ENCODE data around the gene REV3L.
"Not testable (repeated sequence)": the region's sequence is repeated elsewhere in the genome, so short reads cannot be mapped to it uniquely, and the experiment has no call there.

The REV3L gene

DNA sequence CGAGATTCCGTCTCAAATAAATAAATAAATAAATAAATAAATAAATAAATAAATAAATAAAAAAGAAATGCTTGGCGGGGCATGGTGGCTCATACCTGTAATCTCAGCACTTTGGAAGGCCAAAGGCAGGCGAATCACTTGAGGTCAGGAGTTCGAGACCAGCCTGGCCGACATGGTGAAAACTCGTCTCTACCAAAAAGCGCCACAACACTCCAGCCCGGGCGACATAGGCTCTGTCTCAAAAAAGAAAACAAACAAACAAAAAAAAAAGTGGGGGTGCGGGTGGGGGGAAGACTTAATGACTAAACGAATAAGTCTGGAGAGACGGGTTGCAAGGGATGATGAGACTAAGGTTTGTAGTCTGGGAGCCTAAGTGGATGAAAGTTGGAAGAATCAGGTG lies 225.0 kb downstream of the REV3L start:
- DNase-seq (ENCODE audit: low read depth in 3 of 3) = no peak

DNA sequence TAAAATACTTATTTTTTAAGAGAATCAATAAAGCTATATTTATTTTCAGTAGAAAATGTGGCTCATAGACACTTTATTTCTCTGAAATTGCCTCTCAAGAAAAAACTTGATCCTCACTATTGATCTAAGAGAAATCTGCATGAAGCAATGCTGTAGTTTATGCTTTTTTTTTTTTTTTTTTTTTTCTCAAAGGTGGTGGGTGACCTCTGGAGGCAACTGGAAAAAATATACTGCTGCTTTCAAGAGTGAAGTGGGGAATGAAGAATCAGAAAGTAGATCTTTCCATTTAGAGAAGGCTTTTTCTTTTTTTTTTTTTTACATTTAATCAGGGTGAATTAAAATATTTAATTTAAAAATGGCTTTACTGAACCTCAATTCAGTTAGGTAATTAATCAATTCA lies 226.4 kb downstream of the REV3L start:
- DNase-seq (ENCODE audit: low read depth in 3 of 3) = no peak

DNA sequence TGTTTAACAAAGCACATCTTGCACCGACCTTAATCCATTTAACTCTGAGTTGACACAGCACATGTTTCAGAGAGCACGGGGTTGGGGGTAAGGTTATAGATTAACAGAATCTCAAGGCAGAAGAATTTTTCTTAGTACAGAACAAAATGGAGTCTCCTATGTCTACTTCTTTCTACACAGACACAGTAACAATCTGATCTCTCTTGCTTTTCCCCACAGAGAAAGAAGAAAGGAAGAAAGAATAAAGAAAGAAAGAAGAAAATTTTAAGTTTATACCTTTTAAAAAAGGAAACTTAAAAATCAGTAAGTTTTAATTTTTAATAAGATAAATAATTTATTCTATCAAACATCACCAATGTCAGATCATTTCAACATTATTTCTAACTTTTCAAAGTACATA lies 227.2 kb downstream of the REV3L start:
- DNase-seq (ENCODE audit: low read depth in 3 of 3) = not testable (repeated sequence)

DNA sequence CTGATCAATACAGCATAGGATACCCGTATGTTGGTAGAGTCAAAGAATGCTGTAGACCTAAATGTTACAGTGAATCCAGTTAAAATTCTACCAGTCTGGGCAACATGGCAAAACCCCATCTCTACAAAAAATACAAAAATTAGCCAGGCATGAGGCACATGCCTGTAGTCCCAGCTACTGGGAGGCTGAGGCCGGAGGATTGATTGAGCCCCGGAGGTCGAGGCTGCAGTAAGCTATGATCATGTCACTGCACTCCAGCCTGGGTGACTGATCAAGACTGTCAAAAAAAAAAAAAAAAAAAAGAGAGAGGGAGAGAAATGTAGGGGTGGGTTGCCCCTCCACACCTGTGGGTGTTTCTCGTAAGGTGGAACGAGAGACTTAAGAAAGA lies 228.2 kb downstream of the REV3L start:
- DNase-seq (ENCODE audit: low read depth in 3 of 3) = no peak

DNA sequence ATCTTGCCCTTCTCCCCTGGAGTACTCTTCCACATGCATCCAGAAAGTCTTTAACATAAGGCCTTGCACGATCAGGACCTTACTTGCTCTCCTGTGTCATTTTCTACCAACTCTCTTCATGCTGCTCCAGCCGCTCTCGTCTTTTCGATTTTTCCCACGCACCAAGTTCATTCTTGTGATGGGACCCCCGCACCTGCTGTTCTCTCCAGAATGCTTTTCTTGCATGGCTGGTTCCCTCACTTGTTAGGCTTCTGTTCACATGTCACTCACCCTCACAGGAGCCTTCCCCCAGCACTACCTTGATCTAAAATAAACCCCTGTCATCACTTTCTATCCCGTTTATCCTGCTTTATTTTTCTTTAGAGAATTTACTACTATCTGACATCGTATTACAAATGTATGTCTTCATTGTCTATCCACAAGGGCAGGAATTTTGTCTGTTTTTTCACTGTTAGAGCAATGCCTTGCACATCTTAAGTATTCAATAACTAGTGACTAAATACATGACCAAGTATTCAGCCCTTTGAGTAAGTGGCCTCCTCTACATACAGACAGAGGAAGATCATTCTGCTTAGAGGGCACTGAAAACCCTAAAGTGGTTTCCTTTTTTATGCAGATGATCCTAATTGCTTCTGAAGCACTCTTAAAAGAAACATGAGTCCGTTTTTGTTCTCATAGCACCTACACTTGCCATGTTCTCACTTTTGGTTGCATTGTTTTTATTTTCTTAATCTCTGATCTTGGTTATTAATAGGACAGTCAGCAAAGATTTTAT lies 228.8 kb downstream of the REV3L start:
- no peak for DNase-seq (ENCODE audit: low read depth in 3 of 3)

DNA sequence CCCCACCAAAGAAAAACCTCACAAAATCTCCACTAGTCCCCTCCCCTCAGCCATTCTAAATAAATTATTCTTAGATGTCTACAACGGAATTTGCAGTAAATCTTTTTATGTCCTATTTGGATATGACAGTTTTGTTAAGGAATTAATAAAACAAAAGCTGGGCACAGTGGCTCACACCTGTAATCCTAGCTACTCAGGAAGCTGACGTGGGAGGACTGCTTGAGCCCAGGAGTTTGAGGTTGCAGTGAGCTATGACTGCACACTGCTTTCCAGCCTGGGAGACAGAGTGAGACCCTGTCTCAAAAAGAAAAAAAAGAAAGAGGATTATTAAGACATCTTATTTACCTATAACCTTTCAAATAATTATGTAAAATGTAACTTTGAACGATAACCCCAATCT lies 230.3 kb downstream of the REV3L start:
- no peak for DNase-seq (ENCODE audit: low read depth in 3 of 3)

DNA sequence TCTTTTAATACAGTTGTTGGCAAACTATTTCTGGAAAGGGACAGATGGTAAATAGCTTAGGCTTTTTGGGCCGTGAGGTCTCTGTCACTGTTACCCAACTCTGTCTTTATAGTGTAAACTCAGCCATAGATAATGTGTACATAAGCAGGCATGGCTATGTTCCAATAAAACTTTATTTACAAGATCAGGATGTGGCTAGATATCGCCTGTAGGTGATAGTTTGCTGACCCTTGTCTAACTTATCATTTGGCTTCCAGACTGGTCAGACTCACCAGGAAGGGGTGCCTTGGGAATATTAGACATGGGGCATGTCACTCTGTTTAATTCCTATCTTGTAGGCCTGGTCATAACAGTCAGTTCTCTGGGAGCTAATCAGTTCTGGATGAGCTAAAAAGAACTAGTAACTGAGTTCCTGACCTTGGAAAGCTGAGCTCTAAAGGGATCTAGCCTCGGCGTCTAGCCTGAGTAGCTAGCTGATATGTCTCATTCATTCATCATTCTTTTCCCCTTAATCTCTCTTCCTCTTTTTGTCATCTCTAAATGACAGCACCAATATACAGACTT lies 232.1 kb downstream of the REV3L start:
- DNase-seq (ENCODE audit: low read depth in 3 of 3) = no peak

Measured in stimulated activated CD4-positive, alpha-beta T cell treated with anti-CD3 and anti-CD28 coated beads, TNF-alpha, amount 100 ng/mL, for 48 hours (primary cell).